Raji (cell line): ENCODE results near the gene SNAPC1.

ENCODE experiments used
- POLR2A ChIP-seq: IDR thresholded peaks from 2 replicates; pipeline ENCODE4 v1.6.1; 2011; ENCODE audit warnings: low read depth, low read length, control low read depth; ENCODE audit not compliant: insufficient read depth

SNAPC1 gene

DNA sequence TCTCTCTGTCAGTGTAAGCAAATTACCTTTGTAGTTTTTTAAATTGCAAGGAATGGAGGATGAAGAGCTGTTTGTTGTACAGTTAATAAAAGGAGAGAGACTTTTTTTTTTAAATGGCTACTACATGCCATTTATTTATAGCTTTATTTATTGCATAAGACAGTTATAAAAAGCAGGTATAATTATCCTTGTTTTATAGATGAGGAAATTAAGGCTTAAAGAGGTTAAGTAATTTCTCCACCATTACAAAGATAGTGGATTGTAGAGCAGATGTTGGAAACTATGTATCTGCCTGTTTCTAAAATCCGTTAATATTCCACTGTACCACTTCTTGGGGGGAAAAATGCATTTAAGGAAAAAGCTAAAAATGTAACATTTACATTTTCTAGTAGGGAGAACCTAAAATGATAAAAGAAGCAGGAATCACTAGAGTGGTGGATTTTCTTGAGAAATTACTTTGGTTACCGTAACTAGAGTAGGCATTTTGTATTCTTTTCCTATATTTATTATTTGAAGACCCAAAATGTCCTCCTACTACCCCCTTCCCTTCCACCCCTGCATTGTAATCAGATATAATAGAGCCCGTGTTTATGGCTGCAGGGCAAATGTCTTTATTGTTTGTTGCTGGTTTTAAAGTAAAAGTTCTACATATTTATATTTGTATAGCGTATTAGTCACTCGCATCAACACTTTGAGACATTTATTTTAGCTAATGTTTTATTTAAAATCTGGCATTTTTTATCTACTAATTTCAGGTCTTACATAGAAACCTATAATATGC is 2.3 kb downstream of the SNAPC1 start:
- no peak for TF ChIP-seq POLR2A

DNA sequence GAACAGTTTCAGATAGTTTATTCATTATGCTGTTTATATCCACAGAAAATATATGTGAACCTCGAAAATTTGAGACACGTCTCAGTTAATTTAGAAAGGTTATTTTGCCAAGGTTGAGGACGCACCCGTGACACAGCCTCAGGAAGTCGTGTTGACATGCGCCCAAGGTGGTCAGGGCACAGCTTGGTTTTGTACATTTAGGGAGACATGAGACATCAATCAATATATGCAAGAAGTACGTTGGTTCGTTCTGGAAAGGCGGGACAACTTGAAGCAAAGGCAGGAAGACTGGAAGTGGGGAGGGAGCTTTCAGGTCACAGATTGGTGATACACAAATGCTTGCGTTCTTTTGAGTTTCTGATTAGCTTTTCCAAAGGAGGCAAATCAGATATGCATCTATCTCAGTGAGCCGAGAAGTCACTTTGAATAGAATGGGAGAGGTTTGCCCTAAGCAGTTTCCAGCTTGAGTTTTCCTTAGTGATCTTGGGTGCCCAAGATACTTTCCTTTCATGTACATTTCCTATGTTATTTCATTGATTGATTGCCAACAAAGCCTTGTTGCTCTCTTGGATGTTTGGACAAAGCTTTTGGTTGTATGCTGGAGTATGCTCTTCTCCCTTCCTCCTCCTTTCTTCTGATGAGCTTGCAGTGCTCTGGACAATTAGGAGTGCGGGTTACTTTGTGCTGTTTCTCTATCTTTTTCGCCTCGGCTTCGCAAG is 3.2 kb downstream of the SNAPC1 start:
- no peak for TF ChIP-seq POLR2A

GRCh38 chr14:61766151-61766550 is 3.9 kb downstream of the SNAPC1 start:
- no peak for TF ChIP-seq POLR2A

GRCh38 chr14:61768240-61768639 is 6.0 kb downstream of the SNAPC1 start:
- TF ChIP-seq POLR2A: no peak

DNA sequence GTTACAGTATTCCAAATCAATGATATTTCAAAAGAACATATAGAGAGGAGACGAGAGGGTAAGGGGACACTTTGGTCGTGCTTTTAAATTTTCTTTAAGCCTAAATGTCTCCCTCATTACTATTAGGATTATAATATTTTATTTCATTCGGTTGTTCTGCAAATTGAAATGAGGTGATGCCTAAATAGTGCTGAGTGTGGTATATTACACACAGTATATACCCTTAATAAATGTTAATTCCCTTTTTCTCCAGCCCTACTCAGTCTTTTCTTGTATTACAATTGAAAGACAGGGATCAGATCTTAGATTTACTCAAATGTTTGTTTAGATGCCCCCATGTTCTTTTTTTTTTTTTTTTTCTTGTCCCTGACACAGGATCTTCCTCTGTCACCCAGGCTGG is 7.7 kb downstream of the SNAPC1 start:
- TF ChIP-seq POLR2A: no peak

- no peak for TF ChIP-seq POLR2A
Measured at GRCh38 chr14:61774861-61775260, 12.6 kb downstream of the SNAPC1 start.

DNA sequence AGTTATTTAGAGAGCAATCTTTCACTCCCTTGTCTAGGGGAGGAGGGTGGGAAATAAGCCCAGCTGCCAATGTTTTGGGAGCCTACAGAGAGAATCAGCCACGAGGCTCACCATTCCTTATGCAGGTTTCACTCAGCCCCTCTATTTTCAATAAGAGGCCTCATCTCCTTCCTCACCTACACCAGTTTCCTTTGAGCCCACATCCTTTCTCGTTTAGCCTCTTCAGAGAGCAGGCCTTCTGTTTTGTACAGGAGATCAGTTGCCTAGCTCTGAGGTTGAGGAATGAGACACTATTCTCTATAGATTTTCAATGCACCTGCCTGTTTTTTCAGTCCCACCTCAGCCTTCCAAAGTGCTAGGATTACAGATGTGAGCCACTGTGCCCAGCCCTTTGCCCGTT is 17.9 kb downstream of the SNAPC1 start:
- no peak for TF ChIP-seq POLR2A

- no peak for TF ChIP-seq POLR2A
Measured at GRCh38 chr14:61797309-61797708, 35.1 kb downstream of the SNAPC1 start.

DNA sequence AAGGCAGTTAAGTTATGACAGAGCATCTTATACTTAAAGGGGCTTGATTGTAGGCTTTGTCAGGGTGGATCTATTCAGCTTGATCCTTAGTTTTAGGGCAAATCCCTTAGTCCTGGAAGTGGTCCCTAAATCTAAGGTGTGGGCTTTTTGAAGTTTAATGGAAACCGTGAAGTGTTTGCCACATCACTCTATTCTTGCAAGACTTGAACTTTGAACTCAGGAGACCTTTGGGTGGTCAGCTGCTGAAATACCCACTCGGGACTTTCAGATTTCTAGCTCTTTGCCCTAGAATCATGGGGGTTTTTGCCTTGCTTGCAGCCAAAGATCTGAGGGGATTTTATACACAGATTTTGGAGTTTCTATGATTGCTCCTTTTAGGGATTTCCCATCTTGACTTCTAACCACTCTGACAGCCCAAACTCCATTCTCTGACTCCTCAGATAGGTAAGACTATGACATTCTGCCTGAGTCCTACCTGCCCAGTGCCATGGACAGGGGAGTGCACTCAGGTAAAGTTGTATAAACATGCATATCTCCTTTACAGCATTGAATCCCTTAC is 39.9 kb downstream of the SNAPC1 start:
- no peak for TF ChIP-seq POLR2A

DNA sequence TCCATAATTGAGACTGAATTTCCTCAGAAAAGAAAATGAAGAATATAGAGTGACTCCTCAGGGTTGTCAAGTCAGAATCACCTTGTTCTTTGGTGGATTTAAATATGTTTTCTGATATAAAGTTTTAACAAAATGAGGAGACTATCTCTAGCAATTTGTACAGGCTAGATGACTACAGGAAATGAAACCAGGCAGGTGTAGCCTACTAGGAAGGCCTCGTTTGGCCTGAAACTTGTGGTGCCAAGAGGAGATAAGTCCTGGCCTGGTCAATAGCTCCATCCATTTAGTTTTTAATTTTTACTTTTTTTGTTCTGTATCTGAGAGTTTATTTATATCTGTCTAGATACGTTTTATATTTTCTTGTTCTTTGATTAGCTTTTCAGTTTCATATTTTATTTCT is 41.5 kb downstream of the SNAPC1 start:
- TF ChIP-seq POLR2A: no peak

DNA sequence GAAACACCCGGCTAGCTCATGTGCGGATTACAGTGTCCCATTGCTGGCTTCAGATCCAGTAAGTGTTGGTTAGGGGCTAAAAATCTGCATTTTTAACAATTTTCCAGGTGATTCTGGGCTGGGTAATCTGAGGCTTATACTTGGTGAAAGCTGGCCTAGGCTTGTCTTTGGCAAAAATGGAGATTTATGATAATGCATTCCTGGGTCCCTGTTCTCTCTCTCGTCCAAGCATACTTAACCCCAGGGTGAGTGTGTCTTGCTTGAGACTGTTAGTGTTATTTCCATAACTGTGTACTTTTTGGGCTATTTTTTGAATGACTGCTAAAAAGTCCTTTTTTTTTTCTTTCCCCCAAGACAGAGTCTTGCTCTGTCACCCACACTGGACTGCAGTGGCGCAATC is 43.2 kb downstream of the SNAPC1 start:
- TF ChIP-seq POLR2A: no peak

GRCh38 chr14:61811882-61812346 is 49.7 kb downstream of the SNAPC1 start:
- TF ChIP-seq POLR2A: no peak

DNA sequence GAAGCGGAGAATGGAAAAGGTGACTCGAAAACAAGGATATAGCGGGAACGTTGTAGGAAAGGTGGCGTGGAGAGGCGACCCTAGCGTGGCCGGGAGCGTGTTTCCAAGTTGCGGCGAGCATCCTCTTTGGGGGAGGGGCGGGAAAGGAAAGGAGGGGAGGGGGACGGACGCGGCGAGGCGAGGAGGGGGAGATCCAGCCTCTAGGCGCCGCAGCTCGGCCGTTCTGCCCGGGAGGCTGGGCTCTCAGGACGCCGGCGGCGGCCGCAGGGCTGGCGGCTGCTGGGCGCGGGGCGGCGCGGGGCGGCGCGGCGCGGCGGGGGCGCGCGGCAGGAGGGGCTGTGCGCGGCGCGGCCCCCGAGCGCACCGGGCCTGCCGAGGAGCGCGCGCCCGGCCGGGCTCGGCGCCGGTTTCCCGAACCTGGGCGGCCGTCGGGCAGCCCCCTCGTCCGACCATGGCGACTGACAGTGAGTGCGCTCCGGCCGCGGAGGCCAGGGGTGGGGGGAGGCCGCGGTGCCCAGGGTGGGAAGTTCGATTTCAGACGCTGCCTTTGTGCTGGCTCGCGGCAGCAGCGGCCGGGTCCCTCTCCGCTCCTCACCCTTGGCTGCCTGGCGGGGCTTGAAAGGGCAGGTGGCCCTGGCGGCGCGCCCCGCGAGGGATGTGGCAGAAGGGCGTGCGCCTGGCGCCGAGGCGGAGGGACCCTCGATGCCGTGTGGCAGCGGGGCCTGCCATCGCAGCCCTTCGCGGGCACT is 50.3 kb downstream of the SNAPC1 start, which contains the start of gene SYT16:
SYT16 (plus strand) TSS at position 357 of the 749 bp plus-strand sequence.
- no peak for TF ChIP-seq POLR2A

DNA sequence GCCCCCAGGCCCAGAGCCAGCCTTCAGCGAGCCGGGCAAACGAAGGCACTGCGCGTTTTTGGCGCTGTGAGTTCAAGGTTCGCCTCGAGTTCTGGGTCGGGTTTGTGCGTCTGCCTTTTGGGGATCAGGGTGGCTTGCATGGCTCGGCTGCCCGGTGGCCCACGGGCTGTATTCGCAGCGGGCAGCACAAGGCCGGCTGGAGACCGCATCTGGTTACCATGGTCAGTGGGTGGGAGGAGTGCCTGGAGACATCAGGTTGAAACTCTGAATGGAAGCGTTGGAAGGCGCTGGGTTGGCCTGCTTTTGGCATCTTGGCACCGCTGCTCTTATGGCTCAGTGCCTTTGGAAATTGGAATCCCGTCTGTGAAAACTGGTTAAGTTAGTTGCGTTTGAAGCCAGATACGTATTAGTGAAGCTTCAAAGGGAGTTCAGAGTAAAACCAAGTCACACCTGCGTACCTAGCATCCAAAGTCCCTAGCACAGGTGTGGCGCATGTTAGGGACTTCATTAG is 50.9 kb downstream of the SNAPC1 start:
- no peak for TF ChIP-seq POLR2A

GRCh38 chr14:61822458-61822857 is 60.2 kb downstream of the SNAPC1 start:
- TF ChIP-seq POLR2A: no peak
